ENCODE measurements around the gene OR8B8.
"Not testable (repeated sequence)": the region's sequence is repeated elsewhere in the genome, so short reads cannot be mapped to it uniquely, and the experiment has no call there.

Gene OR8B8, protein sequence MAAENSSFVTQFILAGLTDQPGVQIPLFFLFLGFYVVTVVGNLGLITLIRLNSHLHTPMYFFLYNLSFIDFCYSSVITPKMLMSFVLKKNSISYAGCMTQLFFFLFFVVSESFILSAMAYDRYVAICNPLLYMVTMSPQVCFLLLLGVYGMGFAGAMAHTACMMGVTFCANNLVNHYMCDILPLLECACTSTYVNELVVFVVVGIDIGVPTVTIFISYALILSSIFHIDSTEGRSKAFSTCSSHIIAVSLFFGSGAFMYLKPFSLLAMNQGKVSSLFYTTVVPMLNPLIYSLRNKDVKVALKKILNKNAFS

DNA sequence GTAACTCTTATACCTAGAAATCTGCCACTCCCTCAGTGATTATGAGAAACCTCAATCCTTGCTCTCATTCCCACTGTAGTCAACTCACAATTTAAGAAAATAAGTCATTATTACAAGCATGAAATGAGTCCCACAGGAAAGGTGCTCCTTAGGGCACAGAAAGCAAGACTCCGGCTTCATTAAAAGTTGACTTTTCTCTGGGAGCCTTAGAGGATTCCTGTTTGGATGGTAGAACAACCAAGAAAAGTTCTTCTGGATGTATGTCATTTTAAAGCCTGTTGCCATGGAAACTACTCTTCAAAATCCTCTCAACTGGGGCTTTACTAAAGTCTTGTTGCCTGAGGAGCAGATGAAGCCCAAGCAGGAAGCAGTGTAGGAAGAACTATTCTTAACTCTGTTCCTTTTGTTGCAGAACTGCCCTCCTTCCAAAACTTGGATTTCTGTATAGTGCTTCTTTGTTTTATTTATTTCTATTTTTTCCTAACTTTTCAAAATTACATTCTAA lies at the start of gene OR8B8:
Gene OR8B8, minus strand, starts transcription at position 51 of the 505 bp plus-strand sequence. CDS start 4,611 bp downstream, outside the sequence.
- no peak for DNase-seq

DNA sequence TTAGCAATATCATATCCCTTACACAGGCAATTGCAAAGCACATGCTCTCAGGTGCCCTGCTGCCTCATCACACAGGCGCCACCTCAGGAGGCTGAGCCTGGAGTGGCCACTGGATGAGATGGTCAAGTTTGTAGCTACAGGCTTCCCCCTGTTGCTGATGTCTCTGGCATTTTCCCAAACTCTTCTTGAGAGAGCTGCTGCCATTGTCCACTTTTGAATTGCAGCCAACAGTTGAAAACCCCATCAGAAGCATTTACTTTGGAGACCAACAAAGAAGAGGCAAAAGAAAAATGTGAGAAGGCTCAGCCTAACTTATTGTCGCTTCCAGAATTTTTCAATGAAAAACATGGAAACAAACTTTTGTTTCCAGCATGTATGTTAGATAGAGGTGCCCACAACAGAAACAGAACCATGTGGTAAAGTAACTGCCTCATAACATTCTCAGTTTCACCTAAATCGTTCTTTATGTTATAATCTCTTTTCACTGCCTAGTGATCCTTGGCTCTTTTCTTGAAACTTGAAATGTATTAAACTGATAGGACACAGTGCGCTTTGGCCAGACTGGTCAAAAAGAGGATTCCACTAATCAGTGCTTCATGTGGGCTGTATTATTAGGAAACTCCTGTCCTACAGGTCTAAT lies 47.6 kb upstream of the OR8B8 start:
- DNase-seq, result no peak

DNA sequence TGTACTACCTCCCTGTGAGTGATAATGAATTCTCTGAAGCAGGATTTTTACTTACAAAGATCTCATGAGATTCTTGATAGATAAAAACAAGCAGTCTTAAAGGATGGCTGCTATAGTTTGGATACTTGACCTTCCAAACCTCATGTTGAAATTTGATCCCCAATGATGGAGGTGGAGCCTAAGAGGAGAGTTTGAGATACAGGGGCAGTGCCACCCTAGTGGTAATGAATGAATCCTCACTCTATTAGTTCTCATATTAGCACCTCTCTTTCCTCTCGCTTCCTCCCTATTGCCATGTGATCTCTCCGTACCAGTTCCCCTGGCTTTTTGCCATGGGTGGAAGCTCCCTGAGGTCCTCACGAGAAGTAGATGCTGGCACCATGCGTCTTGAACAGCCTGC lies 37.9 kb upstream of the OR8B8 start:
- DNase-seq, result no peak

DNA sequence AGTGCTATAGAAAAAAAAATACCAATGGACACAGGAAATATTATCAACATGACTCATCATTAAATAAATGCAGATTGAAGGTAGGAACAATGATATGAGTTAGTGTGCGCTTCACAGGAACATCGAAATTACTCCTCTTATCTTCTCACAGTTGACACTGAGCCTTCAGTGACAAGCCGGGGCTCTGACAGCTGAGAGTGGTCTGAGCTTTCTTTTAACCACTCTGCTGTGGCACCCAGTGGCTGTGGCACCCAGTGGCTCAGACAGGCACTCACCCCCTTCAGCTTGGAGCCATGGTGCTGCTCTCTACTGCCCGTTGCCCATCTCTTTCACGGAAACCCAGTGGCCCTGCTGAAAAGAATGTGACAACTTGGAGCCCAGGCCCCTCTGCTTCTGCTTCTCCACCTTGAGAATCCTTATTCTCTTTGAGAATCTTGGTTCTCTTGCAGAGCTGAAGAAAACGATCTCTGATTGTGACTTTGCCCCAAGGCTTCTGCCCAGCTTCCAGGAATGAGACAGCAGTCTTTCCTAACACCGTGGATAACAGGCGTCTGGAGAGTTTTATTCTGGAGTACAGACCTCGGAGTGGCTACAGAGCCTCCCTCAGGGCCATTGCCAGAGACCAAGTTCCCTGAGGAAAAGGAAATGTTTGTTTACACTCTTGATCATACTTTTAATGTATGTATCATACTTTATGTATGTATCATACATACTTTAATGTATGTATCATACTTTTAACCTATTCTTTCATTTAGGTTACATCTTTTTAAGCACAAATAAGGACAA lies 37.1 kb upstream of the OR8B8 start:
- DNase-seq, result no peak

DNA sequence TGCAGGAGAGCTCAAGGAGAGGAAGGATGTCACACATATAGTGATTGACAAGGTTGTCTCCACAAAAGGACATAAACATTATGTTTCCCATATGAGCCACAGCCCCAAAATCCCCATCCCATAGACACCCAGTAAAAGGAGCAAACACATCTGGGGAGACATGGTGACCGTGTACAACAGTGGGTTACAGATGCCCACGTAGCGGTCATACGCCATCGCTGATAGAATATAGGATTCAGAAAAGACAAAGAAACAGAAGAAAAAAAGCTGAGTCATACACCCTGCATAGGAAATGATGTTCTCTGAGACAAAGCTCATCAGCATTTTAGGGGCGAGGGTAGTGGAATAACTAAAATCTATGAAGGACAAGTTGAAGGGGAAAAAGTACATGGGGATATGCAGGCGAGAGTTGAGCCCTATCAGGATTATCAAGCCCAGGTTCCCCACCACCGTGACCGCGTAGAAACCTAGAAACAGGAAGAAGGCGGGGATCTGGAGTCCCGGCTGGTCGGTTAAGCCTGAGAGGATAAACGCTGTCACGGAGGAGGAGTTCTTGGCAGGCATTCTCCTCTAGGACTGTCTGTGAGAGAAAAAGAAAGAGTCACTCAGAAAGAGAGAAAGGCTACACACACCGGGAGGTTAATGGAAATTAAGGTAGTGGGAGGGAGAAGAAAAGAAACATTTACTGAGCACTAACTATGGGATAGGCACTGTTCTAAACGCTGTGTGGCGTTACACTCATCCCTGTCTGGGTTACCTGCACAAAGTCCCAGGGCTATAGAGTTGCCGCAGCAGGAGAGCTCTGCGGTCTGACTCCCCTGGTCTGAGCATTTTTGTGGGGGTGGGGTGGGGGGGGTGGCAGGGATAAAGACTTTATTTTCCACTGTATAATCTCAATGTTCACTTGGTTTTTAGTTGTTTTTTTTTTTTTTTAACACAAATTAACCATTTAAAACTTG lies 36.1 kb upstream of the OR8B8 start:
- DNase-seq, result peak; percentile 13

DNA sequence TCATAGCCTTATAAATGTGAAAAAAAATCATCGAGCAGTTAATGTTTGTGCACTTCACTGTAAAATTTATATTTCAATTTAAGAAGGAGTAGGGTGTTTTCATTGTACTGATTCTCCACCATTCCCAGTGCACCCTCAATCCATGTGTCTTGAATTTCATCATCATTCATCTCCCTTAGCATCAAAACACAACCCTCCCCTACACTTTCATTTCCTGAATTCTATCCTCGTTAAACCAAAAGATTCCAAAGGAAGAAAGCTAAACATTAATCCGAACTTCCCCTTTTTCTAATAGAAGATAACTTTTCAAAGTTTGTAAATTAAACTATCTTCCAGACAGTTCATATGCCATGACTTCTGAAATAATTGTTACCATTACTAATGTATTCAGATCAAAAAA lies 34.1 kb upstream of the OR8B8 start:
- DNase-seq, result no peak

DNA sequence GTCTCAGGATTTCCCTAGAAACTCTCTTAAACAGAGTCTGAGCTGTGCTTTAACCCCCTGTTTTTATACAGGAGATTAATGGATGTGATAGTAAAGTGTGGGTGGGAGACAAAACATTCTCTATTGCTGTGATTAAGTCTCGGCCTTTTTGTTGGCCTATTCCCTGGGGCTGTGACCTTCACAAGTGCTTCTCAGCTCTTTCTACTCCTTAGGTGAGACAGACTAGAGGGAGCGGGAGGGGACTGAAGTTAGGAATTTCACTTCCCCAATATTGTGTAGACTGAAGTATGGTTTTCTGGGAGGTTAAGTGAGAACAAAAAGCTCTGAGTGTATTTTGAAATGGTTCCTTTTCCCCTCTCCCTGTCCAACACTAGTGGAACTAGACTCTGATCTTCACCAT lies 29.8 kb upstream of the OR8B8 start:
- no peak for DNase-seq

DNA sequence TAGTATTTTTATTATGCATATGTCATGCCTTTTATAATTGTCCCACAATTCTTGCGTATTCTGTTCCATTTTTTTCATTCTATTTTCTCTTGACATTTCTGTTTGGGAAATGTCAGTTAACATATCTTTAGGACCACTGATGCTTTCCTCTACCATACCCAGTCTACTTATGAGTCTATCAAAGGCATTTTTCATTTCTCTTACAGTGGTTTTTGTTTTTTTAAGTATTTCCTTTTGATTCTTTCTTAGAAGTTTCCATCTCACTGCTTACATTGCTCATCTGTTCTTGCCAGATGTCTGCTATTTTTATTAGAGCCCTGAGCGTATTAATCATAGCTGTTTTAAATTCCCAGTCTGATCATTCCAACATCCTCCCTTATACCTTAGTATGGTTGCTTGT lies 29.3 kb upstream of the OR8B8 start:
- DNase-seq, result no peak

DNA sequence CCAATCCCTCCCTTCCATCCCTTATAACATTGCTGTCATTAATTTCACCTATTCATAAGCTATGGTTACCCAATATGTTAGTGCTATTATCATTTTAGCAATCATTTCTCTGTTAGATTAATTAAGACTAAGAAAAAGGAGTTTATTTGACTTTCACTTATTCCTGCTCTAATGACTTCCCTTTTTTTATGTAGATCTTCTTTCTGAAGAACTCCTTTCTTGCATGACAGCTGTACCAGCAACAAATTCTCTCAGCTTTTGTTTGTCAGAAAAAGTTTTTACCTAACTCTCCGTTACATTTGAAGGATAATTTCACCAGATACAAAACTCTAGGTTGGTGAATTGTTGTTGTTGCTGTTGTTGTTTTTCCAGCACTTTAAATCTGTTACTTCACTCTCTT lies 28.6 kb upstream of the OR8B8 start:
- no peak for DNase-seq

DNA sequence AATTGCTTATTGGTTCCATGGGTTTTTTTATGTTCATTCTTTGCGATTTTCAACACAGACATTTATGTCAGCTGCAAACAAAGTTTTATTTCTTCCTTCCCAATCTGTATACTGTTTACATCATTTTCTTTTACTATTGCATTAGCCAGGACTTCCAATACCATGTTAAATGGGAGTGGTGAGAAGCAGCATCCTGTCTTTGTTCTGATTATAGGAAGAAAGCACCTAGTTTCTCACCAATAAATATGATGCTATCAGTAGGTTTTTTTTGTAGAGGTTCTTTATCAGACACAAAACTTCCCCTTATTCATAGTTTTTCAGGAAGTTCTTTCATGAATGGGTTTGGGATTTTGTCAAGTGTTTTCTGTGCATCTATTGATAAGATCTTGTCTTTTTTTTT lies 28.0 kb upstream of the OR8B8 start:
- no peak for DNase-seq

DNA sequence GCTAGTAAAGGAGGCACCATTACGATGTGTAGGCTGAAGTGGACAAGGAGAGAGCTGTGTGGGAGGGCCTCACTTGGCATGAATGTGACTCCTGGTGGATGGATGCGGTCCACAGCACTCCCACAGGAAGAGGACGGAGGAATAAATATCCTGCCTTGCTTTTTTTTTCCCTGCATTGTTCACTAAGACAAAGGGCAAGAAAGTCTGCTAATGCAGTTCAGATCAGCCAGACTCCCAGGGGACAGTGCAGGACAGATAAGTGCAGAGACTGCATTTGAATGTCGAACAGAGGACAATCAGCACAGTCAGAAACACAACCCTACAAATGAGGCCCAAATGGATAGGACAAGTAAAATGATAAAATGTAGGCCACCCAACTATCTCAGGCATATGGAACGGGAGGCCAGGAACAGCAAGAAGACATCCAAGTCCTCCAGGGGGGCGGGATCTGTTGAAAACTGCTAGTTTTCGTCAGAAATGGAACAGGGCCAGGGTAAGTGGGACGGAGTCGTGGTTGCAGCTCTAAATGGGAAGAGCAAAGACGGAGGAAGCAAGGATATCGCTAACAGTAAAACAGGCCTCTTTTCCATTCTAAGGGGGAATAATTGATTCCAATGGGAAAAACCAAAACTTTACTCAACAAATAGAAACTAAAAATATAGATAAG lies 25.2 kb upstream of the OR8B8 start:
- no peak for DNase-seq

DNA sequence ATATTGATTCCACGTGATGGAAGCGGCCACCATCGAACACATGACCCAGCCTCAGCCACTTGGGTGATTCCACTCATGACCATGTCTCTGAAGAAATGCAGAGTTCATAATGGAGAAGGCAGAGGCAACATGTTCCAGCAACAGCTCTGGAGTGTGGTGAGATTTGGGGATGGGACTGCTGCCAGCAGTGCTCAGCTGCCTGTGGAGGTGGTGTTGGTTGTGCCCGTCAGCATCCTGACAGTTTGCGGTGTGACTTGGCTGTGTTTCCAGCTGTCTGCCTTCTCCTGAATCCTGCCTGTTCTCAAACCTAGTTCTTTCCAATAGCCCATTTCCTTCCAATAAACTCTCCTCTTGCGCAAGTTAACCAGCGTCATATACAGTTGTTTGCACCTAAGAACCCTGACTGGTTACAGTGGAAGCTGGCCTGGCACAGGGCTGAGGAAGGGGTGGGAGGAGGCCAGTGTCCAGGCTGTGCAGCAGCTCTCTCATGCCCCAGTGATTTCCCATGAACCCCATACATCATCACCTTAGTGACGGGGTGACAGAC lies 22.0 kb upstream of the OR8B8 start:
- DNase-seq, result no peak

DNA sequence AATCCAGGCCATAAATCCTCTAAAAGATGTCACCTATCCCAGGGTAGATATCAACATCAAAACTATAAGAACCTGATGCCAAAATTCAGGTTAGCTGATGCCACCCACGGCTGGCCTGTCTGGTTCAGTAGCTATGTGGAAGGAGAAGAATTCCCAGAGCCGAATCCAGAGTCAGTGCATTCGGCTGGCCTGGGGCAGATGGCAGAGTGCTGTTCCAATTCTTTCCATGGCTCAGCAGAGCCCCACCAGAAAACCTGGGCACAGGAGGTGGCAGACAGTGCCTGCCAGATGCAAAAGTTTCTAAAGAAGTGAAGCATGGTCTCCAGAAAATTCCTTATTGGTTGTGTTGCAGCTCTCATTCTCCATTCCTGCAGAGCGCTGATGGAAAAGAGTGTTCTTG lies 19.9 kb upstream of the OR8B8 start:
- no peak for DNase-seq

DNA sequence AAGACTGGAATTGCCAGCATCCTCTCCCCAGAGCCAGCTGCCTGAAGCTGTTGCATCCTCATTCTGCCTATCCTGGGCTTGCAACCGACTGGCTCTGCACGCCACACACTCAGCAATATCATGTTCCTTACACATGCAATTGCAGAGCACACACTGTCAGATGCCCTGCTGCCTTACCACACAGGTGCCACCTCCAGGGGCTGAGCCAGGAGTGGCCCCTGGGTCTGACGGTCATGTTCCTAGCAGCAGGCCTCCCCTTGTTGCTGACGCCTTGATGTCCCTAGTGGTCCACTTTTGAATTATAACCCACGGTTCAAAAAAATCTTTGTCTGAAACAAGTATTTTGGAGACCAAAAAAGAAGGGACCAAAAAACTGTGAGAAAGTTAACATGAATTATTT lies 18.5 kb upstream of the OR8B8 start:
- no peak for DNase-seq

DNA sequence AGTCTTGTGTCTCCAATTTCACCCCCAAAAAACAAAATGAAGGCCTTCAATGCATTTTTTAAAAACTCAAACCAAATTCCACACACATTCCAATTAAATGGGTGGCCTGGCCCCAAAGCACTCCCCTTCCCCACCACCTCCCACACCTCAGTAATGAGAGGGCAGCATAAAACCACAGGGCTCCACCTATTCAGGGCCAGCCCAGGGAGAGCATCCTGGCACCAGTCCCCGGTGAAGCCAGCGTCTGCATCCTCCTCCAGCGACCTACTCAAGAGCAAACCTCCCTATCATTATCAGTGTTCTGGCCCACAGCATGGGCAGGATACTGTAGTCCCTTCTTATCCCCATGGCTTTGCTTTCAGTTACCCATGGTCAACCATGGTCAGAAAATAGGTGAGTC lies 17.8 kb upstream of the OR8B8 start:
- no peak for DNase-seq

DNA sequence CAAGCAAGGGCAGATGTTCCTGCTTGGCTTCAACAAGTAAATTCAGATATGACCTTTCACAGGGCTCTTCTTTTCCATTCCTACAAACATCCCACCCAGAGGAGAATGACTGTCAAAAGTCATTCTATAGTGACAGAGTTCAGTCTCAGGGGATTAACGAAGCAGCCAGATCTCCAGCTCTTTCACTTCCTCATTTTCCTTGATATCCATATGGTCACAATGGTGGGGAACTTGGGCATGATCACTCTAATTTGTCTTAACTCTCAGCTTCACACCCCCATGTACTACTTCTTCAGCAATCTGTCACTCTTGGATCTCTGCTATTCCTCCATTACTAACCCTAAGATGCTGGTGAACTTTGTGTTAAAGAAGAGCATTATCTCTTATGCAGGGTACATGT lies 15.0 kb upstream of the OR8B8 start:
- no peak for DNase-seq

DNA sequence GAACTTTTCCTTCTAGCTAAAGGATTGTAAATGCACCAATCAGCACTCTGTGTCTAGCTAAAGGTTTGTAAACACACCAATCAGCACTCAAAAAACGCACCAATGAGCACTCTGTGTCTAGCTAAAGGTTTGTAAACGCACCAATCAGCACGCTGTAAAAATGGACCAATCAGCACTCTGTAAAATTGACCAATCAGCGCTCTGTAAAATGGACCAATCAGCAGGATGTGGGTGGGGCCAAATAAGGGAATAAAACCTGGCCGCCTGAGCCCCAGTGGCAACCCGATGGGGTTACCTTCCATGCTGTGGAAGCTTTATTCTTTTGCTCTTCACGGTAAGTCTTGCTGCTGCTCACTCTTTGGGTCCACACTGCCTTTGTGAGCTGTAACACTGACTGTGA lies 13.9 kb upstream of the OR8B8 start:
- not testable (repeated sequence) for DNase-seq

DNA sequence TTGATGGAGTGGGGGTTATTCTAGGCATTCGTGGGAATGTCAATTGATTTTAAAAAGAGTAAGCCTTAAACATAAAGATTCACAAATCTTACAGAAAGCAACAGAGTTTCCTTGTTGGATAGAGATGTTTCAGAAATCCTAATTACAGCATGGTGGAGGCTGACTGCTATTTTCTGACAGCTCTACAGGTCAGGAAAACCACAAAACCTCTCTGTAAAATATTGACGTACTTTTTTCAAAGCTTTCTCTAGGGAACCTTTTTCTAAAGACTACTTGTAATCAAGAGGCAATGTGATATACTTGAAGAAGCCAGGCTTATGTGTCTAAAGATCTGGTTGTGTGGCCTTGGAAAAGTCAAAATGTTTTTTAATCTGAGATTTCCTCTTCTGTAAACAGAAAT lies 9.1 kb upstream of the OR8B8 start:
- DNase-seq, result no peak

DNA sequence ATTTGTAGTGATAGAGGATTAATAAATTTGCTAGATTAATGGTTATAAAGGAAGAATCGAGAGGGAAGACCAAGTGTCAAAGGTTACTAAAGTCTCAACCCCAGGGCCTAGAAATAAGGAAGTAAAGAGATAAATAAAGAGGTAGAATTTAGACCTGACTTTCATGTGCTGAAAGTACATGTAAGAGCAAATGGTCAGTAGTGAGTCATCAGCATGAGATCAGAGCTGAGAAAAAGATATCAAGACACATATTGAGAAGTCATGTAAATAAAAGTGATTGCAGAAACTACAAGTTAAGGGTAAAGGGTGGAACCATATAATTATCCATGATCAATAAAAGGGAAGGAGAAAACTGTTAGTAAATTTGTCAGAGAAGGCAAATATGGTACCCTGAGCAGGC lies 1.4 kb upstream of the OR8B8 start:
- no peak for DNase-seq

DNA sequence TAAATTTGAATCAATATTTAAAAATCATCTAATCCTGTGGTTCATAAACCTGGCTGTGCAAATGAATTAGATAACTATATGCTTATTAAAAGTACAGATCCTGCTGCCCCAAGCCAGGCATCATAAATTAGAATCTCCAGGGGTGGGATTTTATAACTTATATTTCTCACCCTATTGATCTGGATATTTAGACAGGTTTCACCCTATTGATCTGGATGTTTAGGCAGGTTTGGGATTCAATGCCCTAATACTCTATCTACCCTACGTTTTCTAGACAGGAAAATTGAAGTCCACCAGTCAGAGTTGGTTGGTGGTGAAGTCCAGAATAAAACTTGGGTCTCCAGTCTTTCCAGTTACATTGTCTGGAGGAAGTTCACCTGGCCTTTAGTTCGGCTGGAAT lies 2.6 kb downstream of the OR8B8 start:
- DNase-seq, result no peak

DNA sequence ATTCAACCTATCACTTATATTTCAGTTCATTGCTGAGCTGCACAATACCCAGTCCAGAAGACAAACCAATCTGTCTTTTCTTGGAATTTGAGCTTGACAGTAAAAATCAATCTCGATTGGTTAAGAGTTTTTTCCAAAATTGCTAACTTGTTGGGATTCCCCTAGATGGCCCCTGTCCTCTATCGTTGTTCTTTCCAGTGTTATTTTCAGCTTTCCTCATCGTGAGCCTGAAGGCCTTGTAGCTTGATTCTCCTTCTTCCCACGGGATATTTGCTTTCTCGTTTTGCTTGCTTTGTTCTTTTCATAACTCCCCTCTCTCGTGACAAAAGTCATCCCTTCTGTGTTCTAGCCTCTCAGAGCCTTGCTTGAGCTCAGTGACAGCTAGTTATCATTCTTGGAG lies 3.1 kb downstream of the OR8B8 start:
- DNase-seq, result no peak

DNA sequence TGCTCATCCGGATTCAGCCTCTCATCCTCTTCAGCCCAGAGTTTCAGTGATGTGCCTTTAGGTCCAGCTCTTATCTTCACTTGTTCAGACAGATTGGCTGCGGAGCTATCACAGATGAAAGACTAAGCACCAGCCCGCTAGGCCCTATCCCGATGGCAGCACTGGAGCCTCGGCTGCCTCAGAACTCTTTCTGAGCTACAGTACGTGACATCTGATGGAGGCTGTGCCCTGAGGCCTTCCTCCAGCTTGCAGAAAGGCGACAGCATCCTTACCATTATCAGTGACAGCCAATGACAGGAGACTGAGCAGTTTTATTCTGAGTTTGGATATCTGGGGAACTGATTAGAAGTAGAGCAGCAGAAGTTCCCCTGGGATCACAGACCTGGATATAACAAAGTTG lies 4.0 kb downstream of the OR8B8 start:
- DNase-seq, result no peak

Data from NCI-H2227 treated with DMSO at 0.1 percent for 48 hours (cell line).